NCI-H82 (cell line): ENCODE results near the gene SLC9A9.
A peak's percentile ranks its signal among the peaks of the same experiment; 100 is the strongest.

ENCODE experiments used
- DNase-seq: peaks from one replicate; lab custom pipeline; 2025; lab: John Stamatoyannopoulos, UW

SLC9A9 gene

DNA sequence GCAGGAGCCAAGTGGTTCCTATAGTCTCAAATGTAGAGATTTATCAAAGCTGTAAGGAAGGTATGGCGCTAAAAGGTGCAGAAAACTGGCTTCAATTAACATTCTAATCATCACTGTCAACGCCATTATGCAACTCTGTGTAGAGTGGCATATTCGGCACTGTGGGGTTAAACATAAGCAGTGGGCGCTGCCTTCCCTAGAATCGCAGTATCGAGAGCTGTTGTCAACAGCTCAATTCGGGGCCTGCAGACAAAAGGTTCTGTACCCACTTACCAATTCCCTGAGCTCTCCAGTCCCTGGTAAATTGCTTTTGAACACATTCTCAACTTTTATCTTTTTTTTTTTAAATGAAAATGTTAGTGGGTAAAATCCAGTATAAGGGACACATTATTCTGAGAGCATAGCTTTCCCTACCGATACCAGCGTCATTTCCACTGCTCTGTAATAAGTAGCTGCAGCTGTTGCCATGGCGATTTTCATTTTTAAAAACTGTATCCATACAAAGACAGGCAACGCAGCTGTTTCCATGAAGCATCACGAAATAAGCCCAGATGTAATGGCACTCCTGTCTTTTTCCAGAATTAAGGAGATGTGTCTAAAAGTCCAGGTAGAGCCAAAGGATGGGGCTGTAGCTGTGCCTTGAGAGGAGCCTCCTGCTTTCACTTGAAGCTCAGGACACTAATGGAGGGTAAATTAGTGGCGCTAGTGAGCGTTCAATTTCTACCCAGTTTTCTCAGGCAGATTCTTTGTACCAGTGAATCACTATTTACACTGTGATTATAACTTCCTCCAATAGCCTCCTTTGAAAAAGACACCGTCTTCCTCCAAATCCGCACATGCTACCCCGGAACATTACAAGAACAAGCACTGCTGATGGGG, 250.3 kb downstream of the SLC9A9 start:
- no peak for DNase-seq

DNA sequence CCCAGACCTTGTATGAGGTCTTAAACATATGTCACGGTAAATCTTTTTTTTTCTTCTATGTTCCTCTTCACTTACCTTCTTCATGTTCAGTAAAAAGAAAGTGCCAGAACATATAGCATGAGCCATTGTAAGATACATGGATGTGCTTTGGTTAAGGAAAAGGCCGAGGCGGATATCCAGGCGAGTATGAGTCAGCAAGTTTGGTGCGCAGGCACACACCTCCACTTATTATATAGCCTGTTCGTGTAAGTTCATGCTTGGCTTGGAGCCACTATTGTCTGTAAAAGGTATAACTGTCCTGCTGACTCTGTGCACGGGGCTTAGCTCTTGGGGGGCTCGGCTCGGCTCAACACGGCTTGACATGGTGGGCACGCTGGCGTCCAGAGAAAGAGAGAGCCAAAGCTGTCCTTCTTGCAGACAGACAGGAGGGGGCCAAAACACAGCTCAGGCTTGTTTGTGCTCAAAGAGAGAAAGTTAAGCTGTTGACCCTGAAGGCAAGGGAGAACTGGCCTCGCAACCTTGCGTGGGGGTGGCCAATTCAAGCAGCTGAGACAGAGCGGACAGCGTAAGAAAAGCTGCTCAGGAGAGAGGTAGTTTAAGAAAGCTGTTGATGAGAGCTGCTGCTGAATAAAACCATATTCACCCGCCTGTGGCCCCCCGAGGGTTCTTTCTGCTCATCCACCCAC, 251.2 kb downstream of the SLC9A9 start:
- no peak for DNase-seq

- DNase-seq = no peak
Observed at GRCh38 chr3:143595456-143596077, 252.7 kb downstream of the SLC9A9 start.

DNA sequence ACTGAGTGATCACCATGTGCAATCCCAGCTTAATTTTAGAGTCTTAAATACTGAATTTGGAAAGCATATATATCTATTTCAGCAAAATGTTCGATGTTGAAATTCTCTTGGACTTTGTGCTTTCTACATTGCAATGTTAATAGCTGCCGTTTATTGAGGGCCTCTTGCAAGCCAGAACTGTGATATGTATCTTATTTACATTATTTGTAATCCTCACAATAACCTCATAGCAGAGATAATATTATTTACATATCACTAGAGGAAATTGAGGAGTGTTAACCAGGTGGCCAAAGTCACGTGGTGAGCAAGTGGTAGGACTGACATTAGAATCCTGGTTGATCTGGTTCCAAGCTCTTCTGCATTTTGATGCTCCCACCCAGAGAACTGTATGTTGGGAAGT, 254.1 kb downstream of the SLC9A9 start:
- DNase-seq = no peak

GRCh38 chr3:143590660-143591059, 257.6 kb downstream of the SLC9A9 start:
- DNase-seq = no peak

- DNase-seq = no peak
Observed at GRCh38 chr3:143586576-143586975, 261.7 kb downstream of the SLC9A9 start.

GRCh38 chr3:143585720-143586456, 262.4 kb downstream of the SLC9A9 start:
- no peak for DNase-seq

- DNase-seq = no peak
Observed at GRCh38 chr3:143584474-143584873, 263.8 kb downstream of the SLC9A9 start.

GRCh38 chr3:143581972-143582722, 266.1 kb downstream of the SLC9A9 start:
- no peak for DNase-seq

- no peak for DNase-seq
Observed at GRCh38 chr3:143578810-143579435, 269.3 kb downstream of the SLC9A9 start.

- peak; percentile 57 for DNase-seq
Observed at GRCh38 chr3:143576568-143577270, 271.5 kb downstream of the SLC9A9 start.

- DNase-seq = no peak
Observed at GRCh38 chr3:143574933-143575332, 273.3 kb downstream of the SLC9A9 start.

GRCh38 chr3:143573610-143574303, 274.5 kb downstream of the SLC9A9 start:
- DNase-seq = no peak

- DNase-seq = no peak
Observed at GRCh38 chr3:143571548-143571947, 276.7 kb downstream of the SLC9A9 start.

DNA sequence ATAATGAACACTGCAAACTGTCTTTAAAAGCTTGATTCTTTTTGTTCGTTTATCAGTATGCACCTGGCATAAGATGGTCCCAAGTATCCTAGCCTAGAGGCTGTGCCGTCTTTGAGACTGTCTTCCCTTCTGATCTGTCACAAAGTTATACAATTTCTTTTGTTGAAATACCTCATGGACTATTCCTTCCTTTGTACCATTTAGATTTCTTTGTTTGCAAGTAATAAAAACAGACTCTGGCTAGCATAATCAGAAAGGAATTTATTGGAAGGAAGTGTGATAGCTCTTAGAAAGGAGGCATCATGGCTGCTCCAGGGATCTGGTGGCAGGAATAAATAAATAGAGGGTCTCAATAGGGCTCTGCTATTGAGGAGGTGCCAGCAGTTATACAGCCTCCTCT, 280.4 kb downstream of the SLC9A9 start:
- DNase-seq = no peak

GRCh38 chr3:143565951-143566350, 282.3 kb downstream of the SLC9A9 start:
- no peak for DNase-seq

DNA sequence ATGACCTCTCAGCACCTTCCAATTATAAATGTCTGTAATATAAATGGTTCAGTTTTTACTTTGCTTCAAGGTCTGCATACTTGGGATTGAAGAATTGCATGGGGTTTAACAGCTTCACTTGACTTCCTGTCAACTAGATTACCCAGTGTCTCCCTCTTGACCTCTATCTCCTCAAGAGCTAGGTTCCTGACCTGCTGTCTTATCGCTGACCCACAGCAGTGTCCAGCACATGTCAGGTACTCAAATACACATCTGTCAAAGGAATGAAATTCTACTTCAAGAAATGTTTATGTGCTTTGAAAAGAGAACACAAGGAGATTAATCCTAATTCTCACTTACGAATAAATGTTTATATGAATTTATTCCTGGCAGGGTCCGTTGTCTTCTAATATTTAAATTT, 284.5 kb downstream of the SLC9A9 start:
- no peak for DNase-seq

GRCh38 chr3:143562789-143563188, 285.5 kb downstream of the SLC9A9 start:
- DNase-seq = no peak

GRCh38 chr3:143559296-143559695, 289.0 kb downstream of the SLC9A9 start:
- DNase-seq = peak; percentile 8

DNA sequence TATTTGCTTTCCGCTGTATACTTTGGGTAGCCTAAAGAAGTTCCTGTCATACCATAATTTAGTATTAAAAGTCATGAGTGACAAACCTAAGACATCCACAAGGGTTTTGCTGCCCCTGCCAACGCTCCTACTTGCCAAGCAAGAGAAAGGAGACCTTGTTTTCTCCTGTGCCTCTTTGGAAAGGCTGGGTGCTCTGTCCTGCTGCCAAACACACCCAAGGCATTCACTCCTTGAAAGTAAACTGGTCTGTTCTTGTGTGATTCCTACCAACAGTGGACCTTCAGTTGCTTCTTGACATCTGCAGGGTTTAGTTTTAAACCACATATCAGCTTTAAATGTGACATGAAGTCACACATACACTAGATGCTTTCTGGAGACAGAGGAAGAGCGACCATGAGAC, 295.4 kb downstream of the SLC9A9 start:
- no peak for DNase-seq
